ENCODE measurements around the gene IGFBP2.
A peak's percentile ranks its signal among the peaks of the same experiment; 100 is the strongest.
"Not testable (repeated sequence)": the region's sequence is repeated elsewhere in the genome, so short reads cannot be mapped to it uniquely, and the experiment has no call there.

Gene IGFBP2, protein sequence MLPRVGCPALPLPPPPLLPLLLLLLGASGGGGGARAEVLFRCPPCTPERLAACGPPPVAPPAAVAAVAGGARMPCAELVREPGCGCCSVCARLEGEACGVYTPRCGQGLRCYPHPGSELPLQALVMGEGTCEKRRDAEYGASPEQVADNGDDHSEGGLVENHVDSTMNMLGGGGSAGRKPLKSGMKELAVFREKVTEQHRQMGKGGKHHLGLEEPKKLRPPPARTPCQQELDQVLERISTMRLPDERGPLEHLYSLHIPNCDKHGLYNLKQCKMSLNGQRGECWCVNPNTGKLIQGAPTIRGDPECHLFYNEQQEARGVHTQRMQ

DNA sequence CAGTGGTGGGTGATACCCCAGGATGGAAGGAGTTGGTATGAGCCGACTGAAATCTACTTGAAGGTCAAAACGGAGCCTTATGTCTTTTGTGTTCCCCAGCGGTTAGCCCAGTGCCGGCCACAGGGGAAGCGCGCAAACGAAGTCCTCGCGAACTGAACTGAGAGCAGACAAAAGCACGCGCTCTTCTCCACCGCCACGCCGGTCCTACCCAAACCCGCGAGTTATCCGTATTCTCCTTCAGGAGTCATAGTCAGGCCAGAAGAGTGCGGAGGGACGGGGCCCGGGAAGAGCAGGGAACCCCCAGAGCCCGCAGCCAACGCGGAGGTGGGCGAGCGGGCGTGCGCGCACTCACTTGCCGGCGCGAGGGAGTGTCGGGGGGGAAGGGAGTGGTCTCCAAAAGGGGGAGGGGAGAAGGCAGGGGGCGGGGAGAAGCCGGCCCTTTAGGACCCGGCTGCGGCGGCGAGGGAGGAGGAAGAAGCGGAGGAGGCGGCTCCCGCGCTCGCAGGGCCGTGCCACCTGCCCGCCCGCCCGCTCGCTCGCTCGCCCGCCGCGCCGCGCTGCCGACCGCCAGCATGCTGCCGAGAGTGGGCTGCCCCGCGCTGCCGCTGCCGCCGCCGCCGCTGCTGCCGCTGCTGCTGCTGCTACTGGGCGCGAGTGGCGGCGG lies at the start of gene IGFBP2:
IGFBP2 (plus strand) TSS at position 469 of the 664 bp plus-strand sequence; CDS start at position 573, 104 bp downstream.
- peak in 1 of 51 donors; percentile 7 for DNase-seq

DNA sequence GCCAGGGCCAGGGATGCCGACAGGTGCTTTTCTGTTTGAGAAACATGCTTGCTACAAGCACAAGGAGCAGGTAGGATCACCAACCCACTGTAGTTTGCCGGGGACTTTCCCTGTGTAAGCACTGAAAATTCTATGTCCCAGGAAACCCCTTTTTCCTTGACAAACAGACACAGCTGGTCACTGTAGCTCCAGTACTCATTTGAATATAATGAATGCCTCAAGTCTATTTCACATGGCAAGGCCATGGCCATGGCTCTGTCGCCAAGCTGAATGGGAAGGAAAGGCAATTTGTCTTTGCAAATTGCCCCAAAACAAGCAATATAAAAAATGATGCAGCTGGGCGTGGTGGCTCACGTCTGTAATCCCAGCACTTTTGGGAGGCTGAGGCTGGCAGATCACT lies 49.6 kb upstream of the IGFBP2 start:
- peak in 3 of 51 donors; percentile 2 to 54 (median 19) for DNase-seq

DNA sequence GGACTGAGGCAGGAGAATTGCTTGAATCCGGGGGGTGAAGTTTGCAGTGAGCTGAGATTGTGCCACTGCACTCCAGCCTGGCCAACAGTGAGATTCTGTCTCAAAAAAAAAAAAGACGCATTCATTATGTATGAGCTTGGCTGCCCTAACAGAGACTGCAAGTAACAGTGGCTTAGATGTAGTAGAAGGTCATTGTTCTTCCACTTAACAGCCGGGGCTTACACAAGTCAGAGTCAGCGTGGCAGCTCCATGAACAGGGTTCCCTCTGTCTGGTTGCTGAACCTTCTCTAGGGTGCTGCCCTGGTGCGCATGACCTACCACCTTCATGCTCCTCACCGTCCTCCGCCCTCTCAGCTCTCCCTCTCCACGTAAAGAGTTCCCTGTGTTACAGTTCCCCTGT lies 49.1 kb upstream of the IGFBP2 start:
- peak in 30 of 51 donors; percentile 3 to 71 (median 20) for DNase-seq

DNA sequence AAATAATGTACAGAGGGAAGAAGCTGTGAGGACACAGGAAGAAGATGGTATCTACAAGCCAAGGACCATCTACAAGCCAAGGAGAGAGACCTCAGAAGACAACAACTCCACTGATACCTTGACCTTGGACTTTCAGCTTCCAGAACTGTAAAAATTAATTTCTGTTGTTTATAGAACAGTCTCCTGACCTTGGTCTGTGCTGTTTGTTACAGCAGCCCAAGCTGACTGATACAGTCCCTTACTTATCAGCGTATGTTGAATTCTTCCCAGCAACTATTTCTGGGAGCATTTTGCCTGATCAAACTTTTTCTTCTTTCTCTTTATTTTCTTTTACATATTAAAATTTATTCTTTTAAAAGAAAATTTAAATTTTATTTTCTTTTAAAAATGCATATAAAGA lies 47.8 kb upstream of the IGFBP2 start:
- no peak for DNase-seq

DNA sequence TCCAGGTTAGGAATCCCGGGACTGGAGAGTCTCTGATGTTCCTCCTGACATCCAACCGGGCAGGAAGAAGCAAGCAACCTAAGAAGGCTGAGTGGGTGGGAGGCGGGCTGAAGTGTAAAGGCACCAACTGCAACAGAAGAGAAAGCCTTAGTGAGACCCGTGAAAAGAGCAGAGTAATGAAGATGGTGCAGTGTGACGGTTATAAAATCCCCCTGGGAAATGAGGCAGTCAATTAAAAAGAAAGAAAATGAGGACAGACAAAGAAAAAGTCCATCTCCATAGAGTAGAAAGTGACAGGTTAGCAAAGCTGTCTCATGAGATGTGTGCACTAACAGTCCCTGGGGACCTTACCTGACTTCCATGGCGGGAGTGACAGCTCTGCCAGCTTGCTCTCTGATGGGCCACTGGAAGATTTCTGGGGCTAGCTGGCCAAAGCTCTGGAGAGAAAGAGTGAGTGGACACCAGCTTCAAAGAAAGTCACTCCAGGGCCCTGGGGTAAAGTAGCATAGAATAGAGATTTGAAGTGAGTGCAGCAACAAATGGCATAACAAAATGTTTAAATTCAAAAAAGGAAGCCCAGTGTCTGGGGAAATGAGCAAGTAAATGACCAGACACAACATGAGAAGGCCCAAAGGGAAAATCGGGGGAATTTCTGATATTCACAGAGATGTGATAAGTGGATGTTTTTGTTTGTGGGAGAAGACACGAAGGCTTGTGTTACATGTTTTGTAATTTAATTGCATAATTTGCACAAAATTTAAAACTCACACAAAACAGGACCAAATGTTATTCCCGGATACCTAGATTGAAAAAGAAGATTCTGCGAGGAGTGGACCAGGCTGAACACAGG lies 44.1 kb upstream of the IGFBP2 start:
- no peak for DNase-seq

DNA sequence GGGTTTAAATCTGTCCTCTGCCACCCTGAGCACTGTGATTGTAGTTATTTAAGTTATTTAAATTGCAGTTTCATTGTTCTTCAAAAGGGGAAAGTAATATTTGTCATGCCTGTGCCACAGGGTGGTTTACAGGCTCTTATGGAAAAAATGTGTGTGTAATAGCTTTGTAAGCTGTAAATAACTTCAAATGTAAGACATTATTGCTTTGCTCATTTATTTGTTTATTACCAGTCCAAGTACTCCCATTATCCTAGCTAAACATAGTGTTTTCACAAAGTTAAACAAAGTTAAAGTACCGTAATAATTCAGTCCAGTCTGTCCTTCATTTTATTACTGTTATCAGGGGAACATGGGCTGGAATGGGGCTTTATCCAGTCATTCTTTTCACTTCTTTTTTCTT lies 43.4 kb upstream of the IGFBP2 start:
- DNase-seq = no peak

DNA sequence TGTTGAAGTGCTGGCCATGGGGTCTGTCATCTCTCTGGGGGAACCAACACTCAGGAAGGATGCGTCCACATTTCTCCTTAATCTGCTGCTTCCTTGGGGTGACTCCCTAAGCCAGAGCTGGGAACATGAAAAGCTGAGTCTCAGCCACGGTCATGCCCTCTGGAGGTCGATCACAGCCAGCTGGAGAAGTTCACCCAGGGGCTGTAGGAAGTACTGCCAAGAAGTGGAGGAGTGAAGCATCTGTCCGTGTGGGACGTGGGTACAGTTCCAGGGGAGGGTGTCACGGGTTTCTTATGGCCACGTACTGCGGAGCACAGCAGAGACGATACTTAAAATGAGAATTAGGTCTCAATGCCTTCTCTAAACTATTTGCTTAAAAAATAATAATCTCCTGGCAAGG lies 42.4 kb upstream of the IGFBP2 start:
- no peak for DNase-seq

DNA sequence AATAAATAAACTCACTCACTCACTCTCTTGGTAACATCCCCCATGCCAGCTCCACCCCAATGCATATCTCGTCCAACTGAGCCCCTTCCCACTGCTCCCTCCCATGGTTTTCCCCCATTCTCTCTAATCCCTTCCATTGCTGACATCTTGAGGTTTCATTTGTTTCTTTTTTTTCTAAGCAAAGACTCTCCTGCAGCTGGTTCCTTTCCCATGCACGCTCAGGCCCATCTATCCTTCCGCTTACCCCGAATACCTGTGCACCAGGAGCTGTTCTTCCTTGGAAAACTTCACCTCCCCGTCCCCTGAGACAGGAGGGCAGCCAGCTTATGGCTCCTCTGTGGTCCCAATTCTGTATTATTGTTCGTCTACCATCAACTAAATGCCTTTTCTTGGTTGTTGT lies 41.7 kb upstream of the IGFBP2 start:
- no peak for DNase-seq

DNA sequence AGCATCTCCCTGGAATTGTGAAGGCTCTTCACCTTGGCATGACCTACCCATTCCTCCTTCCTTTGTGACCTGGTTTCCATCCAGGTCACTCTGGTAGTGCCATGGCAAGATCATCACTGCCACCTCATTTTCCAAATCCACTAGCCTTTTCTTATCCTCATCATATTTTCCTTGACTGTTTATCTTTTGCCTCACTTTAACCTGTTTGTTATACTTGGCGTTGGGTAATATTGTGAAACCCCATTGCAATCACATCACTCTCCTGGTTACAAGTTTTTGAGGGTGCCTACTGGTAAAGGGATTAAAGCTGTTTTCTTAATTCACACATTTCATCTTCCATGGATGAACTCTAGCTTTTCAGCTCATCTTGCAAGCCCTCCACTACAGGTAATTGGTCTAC lies 39.1 kb upstream of the IGFBP2 start:
- DNase-seq = no peak

DNA sequence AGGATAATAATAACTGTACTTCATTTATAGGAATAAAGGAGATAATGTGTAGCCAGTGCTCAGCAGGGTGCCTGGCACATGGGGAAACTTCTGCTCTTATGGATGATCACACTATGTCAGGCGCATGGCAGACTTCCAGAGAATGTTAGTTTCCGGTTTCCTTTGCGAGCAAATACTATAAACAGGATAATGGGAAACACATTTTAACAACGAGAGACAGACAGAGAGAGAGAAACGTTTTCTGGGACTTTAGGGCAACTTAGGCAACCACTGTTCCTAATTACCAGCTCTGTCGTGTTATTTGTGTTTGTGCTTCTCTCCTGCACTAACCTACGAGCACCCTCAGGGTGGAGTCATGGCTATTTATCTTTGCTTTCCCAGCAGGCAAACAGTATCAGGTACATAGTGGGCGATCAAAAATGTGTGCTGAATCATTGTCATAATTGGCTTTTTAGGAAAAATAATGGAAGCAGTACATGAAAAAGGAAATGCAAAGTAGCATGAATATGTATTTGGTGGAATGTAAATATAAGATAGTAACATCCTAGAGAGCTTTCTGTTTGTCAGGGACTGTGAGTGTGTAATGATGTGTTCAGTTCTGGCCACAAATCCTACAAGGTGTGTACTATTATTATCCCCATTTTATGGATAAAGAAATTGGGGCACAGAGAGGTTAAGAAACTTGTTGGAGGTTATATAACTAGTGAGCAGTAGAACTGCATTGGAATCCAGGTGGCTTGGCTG lies 36.8 kb upstream of the IGFBP2 start:
- no peak for DNase-seq

DNA sequence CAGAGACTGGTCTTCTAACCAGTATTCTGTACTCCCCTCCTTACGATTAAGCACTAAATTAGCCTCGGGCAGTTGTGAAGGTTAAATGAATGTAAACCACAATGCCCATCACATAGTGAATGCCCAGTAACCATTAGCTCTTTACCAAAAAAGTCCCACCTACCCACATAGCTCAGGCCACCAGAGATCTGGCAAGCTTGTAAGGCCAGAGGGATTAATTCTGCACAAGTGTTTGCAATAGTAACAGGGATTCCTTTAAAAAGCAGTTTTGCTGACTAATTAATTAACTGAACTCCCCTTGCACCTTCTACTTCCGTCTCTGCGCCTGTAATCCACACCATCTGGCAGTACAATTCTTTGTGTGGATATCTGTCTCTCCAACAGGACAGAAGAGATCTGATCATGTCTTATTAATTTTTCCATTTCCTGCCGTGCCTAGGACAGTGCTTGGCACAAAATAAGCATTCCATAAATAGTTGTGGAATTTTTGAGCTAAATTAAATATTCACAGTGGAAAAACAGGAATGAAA lies 36.2 kb upstream of the IGFBP2 start:
- DNase-seq = no peak

DNA sequence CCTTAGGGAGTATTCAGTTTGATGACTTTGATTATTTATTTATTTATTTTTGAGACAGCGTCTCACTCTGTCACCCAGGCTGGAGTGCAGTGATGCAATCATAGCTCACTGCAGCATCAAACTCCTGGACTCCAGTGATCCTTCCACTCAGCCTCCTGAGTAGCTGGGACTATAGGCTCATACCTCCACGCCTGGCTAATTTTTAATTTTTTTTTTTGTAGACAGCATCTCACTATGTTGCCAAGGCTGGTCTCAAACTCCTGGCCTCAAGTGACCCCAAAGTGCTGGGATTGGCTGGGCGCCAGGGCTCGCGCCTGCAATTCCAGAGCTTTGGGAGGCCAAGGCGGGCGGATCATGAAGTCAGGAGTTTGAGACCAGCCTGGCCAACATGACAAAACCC lies 35.4 kb upstream of the IGFBP2 start:
- not testable (repeated sequence) for DNase-seq

DNA sequence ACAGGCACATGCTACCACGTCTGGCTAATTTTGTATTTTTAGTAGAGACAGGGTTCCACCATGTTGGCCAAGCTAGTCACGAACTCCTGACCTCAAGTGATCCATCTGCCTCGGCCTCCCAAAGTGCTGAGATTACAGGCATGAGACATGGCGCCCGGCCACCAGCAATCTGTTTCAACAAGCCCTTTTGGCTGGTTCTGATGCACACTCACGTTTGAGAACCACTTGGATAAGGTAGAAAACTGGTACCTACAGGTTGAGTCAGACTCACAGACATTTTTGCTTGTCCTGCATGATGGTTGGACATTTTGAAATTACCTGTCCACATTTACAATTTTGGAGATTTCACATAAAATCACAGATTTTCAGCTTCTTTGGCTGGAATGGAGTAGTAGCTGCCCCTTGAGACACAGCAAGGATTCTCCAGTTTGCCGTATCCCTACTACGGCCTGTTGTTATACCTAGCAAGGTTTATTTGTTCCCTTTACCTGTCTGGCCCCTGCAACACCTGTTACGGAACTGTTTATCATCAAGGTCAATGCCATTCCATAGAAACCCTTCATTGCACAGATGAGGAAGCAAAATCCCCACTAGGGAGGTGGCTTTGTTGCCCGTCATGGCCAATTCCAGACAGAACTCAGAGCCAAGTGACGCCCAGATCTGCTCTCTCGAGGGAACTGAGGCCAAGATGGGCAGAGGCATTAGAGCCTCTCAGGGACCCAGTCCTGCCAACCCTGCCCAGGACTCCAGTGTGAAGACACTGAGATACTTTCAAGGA lies 31.4 kb upstream of the IGFBP2 start:
- DNase-seq = no peak

DNA sequence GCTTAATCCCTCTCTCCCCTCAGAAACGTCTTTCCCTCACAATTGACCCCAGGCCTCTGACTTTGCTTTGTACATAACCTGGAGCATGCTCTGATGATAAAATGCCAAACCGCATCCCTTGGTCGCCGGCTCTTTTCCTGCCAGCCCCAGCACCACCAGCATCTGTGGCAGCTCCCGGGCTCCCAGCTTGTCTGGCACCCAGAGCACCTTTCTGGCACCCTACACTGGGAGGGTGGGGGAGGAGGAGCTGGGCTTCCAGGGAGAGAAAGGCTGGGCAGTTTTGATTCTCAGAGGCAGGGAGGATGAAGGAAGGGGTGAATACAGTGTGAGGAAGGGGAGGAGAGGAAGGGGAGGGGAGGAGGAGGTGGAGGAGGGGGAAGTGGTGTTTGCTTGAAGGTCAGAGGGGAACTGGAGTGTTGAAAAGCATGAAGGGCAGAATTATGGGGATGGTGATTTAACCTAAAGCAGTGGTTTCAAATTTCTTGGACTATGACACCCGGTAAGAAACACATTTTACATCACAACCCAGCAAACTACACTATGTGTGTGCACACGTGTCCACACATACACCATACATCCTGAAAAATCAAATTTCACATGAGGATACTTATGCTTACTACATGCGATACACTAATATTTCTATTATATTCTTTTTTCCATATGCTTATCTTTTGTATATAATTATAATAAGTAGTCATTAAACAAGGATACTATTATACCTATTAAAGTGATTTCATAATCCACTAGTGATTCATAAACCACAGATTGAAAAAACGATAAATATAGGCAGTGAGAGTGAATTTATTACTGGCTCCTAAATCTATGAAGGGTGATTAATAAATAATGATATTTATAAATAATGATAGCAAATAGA lies 30.0 kb upstream of the IGFBP2 start:
- DNase-seq = no peak

DNA sequence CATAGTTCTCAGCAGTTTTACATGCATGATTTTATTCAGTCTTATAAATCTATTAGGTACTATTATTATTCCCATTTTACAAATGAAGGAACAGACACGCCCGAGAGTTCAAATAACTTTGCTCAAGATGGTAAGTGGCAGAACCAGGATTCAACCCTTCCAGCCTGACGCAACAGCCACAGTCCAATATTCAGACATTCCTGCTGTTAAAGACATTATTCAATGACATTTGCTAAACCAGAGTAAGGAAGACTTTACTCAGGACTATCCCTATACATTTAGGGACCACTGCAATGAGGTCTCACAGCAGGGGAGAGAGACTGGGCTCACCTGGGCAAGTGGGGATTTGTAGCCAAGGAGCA lies 29.4 kb upstream of the IGFBP2 start:
- no peak for DNase-seq

DNA sequence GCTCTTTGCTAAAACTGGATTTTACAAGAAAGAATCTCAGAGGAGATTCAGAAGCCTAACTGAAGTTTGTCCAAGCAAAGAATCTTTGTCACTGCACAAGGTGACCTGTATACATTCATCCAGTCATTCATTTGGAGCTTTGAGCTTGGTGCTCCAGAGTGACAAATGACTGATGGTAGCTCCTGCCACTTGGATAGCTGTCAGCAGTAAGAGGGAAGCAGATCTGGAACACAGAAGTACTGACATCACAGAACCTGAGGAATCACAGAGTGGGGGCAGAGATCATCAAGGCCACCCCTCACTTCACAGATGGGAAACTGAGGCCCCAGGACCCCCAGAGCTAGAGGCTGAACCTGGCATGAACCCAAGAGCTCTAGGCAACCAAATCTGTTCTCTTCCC lies 28.8 kb upstream of the IGFBP2 start:
- DNase-seq = no peak

DNA sequence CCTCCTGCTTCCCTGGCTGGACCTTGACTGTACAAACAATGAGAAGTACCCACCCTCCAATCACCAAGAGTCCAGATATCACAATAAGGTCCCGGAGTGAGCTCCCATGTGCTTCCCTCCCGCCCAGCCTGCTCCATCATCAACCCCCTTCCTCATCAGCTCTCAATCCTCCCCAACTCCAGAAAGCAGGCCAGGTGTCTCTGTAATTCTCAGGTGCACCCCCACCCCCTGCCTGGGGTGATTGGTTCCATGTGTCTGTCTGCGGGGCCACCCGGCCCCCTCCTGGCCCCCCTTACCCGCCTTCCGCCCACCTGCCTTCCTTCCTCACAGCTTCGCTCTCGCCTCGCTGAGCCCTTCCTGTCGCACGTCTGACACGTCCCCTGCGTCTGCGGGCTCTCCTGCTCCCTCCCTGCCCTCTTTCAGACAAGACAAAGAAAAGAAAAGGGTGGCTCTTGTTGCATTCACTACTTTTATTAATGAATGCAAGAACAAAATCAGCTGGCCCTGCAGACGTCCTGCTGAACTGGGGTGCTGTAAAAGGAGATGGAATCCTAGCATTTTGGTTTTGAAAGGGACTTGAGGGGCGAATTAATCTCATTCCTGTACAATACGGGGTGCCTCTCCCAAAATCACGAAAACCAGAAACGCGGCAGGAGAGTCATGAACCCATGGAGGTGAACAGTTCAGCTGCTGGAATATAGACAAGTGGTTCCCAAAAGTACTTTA lies 26.5 kb upstream of the IGFBP2 start:
- no peak for DNase-seq

DNA sequence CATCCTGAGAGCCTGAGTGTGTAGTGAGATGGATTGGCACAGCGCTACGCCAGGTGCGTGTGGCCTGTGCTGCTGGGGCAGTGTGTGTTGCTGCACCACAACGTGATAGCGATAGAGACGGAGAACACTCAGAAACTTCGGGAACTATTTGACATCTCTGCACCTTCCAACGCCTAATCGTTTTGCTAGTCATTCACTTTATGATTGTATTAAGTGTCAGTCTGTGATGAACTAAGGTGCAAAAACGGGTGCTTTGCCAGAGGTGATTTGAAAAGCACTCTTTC lies 26.0 kb upstream of the IGFBP2 start:
- no peak for DNase-seq

DNA sequence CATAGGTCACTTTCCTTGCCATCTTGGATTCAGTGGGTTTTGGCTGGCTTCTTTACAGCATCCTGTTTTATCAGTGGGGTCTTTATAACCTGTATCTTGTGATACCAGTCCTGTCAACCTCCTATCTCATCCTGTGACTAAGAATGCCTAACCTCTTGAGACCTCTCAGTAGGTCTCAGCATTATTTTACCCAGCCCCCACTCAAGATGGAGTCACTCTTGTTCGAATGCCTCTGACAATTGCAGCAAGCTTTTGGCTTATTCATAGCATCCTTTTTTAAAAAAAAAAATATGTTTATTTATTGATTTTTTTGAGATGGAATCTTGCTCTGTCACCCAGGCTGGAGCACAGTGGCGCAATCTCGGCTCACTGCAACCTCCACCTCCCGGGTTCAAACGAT lies 24.7 kb upstream of the IGFBP2 start:
- no peak for DNase-seq
